Smooth muscle cell of the brain vasculature (primary cell): ENCODE data around the gene EXOSC3.
A peak's percentile ranks its signal among the peaks of the same experiment; 100 is the strongest.
"Not testable (repeated sequence)": the region's sequence is repeated elsewhere in the genome, so short reads cannot be mapped to it uniquely, and the experiment has no call there.

Experiments used
- DNase-seq: peaks from one replicate; pipeline ENCODE4 v3.0.0-alpha.2; 2012; ENCODE audit warnings: low read depth, low spot score

Gene EXOSC3

DNA sequence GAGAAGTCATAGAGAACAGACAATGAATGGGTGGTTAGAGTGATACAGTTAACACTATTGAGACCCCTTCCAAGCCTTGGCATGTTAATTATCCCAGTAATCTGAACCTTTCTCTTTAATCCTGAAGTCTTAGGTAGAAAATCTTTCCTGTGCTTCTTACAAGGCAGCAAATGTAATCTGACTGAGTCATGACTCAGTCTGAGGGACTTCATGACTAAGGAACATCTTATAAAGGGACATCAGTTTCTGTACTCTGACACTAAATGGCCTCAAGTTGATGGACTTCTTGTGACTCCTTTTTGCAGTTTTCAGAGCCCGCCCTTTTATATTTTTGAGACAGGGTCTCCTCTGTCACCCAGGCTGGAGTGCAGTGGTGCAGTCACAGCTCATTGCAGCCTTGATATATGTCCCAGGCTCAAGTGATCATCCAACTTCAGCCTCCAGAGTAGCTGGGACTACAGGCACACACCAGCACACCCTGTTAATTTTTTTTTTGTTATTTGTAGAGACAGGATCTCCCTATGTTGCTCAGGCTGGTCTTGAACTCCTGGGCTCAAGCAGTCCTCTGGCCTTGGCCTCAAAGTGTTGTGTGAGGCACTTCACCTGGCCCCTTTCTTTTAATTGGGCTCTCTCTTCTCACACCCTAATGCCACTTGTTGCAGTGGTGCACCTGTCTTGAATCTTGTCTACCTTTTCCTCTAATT, 9.5 kb downstream of the EXOSC3 start:
- DNase-seq: no peak

DNA sequence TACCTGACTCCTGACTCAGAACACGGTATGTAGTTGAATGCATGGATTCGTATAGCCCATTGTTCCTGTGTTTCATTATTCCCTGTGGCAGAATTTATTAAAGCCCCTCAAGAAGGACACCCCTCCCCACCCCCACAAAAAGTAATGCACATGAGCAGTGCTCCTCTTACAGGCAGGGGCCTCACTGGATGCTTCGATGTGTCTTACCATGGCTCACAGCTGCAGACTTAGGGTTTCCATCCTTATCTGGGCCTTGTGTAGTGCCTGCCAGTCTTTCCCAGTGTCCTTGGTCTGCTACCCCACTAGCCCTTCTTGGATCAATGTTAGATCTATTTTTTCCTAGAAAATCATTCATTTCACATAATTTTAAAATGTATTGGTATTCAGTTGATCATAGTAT, 14.9 kb downstream of the EXOSC3 start:
- DNase-seq: no peak

DNA sequence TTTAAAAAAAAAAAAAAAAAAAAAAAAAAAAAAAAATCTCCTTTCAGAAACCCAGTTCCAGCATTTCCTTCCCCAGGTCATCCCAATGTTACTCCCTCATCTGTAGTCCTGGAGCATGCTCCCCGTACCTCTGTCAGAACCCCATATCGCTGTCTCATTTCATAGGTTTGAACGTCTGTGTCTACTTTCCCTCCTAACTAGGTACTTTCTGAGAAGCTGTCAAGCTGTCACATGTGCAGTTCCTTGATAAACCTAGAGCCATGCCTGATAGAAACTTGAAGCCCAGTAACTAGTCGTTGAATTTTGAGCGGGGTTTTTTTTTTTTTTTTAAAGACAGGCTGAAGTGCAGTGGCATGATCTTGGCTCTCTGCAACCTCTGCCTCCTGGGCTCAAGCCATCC, 15.6 kb downstream of the EXOSC3 start:
- no peak for DNase-seq

DNA sequence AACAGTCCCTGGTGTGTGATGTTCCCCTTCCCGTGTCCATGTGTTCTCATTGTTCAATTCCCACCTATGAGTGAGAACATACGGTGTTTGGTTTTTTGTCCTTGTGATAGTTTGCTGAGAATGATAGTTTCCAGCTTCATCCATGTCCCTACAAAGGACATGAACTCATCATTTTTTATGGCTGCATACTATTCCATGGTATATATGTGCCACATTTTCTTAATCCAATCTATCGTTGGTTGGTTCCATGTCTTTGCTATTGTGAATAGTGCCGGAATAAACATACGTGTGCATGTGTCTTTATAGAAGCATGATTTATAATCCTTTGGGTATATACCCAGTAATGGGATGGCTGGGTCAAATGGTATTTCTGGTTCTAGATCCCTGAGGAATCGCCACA, 19.6 kb downstream of the EXOSC3 start:
- DNase-seq: not testable (repeated sequence)

DNA sequence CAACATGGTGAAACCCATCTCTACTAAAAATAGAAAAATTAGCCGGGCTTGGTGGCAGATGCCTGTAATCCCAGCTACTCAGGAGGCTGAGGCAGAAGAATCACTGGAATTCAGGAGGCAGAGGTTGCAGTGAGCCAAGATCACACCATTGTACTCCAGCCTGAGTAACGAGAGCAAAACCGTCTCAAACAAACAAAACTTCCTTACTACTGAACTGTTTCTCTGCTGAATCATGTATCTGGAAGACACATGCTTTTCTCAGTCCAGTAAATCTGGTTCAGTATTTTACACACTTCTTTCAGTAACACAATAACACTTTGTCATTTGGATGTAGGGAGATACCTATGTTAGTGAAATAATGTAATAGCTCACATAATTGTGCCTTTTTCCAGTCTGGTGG, 23.4 kb downstream of the EXOSC3 start:
- DNase-seq: no peak

DNA sequence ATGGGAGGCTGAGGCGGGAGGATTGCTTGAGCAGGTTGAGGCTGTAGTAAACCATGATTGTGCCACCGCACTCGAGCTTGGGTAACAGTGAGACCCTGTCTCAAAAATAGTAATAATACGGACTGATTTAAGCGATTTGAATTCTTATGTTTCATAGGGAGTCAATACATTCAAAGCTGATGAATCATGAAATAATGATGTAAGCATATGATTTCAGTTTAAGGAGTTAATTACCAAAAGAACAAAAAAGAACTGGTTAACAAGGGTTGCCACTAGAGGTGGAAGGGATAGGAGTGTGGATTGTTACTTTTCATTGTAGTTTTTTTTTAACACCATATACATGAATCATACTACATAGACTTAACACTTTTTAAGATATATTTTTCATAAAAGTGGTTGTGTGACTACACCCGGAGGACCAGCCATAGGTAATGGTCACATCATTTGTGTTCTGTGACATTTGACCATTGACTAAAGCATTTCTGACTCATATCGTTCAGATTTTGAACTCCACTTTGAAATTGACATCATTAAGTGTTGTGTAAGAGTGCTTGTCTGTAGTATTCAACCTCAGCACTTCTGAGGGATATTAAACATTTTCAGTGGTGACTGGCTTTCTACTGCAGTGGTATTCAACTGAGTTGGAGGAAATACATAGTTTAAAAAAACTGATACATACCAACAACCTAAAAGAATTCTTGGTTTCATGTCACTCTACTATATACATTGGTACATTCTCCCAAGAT, 24.3 kb downstream of the EXOSC3 start:
- no peak for DNase-seq

DNA sequence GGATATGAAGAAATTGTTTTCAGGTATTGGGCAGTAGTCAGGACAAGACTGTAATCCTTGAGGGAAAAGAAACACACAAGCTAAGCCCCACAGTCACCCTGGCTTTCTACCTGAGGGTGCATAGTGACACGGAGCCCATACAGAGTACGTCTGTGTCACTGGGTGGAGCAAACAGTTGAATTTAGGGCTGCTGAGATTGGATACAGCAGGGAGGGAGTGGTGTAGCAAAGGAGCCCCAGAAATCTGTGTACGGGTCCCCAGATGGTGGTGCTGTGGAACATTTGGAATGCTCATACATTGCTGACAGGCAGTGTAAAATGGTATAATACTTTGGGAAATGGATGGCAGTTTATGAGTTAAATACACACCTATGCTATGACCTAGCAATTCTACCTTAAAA, 26.1 kb downstream of the EXOSC3 start:
- DNase-seq: no peak

DNA sequence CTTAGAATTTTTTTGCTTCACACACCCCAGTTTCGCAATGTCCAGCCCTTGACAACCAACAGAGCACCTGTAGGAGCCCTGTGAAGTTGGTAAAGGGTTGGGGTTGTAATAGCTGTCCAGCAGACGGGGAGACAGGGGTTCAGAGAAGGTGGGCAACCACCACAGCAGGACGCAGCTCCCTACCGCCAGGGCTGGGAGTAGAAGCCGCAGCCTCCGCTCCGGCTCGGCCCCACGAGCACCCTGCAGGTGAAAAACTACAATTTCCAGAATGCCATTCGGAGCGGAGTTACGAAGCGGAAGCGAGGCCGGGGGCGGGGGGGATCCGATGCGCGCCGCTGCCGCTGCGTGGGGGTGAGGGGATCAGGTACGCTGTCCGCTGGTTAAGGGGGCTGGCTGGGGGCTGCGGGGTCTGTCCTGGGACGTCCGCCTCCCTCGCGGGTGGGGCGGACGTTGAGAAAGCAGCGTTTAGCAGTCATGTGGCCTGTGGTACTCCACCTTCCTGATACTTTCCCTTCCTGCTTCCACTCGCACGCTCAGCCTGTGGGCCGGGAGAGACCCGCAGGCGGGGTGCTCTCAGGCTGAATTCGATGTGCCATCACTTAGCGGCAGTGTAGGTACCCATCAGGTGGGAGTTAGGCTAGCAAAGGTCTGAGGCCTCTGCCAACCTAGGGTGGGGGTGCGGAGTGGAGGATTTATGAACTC, 31.2 kb downstream of the EXOSC3 start, which contains the start of gene TRMT10B:
TSS of gene TRMT10B (plus strand) at position 317 of the 702 bp plus-strand sequence. CDS start 8,127 bp downstream, outside the sequence.
- DNase-seq: no peak

DNA sequence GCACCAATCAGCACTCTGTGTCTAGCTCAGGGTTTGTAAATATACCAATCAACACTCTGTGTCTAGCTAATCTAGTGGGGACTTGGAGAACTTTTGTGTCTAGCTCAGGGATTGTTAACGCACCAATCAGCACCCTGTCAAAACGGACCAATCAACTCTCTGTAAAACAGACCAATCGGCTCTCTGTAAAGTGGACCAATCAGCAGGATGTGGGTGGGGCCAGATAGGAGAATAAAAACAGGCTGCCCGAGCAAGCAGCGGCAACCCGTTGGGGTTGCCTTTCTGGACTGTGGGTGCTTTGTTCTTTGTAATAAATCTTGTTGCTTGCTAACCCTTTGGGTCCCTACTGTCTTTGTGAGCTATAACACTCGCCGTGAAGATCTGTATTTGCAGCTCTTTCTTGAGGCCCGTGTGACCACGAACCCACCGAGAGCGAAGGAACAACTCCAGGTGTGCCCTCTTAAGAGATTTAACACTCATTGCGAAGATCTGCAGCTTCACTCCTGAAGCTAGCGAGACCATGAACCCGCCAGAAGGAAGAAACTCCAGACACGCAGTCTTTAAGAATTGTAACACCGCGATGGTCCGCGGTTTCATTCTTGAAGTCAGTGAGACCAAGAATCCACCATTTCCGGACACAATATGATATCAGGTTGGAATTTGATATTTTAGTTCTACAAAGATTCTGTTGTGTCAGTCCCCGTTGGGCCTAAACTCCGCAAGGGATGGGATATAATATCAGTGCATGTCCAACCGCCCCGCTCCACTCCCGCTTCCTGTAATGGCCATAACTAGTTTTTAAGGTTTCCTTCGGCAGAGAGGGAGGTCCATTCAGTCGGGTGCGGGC, 32.0 kb downstream of the EXOSC3 start:
- no peak for DNase-seq

DNA sequence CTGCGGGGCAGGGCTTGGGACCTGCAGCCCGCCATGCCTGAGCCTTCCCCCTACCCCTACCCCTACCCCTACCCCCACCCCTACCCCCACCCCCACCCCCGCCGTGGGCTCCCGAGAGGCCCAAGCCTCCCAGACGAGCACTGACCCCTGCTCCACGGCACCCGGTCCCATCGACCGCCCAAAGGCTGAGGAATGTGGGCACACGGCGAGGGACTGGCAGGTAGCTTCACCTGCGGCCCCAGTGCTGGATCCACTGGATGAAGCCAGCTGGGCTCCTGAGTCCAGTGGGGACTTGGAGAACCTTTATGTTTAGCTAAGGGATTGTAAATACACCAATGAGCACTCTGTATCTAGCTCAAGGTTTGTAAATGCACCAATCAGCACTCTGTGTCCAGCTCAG, 32.8 kb downstream of the EXOSC3 start:
- not testable (repeated sequence) for DNase-seq

DNA sequence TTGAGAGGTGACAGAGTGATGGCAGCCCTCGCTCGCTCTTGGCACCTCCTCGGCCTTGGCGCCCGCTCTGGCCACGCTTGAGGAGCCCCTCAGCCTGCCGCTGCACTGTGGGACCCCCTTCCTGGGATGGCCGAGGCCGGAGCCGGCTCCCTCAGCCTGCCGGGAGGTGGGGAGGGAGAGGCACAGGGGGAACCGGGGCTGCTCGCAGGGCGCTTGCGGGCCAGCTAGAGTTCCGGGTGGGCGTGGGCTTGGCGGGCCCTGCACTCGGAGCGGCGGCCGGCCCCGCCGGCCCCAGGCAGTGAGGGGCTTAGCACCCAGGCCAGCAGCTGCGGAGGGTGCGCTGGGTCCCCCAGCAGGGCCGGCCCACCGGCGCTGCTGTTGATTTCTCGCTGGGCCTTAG, 33.2 kb downstream of the EXOSC3 start:
- not testable (repeated sequence) for DNase-seq

DNA sequence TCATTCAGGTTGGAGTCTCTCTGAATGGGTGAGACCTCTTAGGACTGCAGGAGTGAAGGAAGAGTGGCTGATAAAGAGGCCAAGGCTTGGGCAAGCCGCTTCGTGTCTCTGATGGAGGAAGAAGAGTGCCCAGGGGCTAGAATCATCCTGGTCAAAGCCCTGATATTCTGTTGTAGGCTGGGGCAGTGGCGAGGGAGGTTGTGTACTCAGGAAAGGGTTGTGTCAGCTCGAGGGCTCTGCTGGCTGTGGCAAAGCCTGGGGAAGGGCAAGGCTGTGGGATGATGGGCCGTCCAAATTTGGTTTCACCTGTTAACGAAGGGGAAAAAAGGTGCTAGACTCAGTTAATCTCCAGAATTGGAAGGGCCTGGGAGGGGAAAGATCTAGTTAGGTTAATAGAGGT, 33.7 kb downstream of the EXOSC3 start:
- DNase-seq: no peak

DNA sequence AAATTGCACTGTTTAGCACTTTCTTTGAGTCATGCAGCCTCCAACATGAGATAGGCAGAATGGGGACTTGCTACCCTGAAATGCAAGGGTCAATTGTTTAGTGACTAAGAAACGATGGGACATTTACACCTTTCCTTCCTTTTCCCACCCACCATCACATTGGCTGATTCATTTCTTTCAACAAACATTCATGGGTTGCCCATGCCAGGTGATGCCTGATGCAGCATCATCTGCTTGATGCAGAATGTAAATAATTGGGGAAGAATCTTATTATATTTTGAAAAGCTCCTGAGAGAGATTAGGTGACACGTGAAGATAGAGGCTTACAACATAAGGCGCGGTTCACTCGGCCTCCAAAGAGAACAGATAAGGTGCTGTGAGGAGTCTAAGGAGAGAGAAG, 35.7 kb downstream of the EXOSC3 start:
- no peak for DNase-seq

DNA sequence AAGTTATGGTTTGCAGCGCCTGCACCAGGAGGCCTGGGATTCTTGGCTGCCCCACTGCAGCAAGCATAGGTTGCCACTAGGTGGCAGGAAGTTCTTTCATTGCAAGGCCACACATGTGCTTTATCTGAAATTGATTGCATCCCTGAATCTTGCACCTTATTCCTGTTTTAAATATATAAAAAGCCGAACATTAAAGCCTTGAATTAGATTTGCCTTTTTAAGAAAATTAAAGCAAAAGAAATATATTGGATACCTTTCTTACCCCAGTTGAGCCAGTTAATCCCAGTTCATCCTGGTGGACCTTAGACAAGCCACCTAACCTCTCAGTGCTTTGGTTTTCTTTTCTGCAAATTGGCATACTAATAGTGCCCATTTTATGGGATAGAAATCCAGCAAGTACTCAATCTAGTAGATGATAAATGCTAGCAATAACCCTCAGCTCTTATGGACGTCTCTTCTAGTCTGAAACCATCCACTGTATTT, 37.6 kb downstream of the EXOSC3 start:
- DNase-seq: peak; percentile 33

DNA sequence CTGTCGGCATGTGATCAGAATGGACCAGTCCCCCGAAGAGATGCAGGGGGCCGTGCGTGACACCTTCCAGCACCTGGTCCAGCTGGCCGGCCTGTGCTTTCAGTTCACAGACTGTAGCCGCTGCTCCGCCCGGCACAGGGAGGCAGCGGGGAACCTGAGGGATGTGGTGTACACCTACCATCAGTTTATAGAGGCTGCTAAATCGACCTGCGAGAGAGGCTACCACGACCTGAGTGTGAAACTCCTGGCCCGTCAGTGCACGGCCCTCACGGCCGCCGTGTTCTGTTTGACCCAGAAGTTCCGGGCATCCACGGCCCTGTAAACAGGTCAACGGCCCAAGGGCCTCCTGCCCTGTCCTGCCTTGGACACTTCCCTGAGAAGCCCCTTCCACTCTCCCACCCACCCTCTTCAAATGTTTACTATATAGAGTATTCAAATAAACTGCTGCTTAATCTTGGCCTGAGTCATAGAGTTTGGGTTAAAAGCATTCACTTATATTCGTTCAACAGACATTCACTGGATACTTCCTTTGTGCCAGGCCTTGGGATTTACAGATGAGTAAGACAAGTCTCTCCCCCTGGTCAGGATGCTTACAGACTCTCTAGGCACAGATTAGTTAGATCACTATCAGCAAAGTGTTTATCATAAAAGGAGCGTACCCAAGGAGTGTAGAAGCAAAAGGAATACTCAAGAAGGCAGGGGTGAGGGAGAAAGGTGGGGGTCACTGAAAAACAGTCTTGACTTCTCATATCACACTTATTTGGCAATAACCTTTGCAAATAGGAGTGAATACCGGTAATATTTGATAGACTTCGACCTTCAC, 38.2 kb downstream of the EXOSC3 start:
- DNase-seq: no peak

DNA sequence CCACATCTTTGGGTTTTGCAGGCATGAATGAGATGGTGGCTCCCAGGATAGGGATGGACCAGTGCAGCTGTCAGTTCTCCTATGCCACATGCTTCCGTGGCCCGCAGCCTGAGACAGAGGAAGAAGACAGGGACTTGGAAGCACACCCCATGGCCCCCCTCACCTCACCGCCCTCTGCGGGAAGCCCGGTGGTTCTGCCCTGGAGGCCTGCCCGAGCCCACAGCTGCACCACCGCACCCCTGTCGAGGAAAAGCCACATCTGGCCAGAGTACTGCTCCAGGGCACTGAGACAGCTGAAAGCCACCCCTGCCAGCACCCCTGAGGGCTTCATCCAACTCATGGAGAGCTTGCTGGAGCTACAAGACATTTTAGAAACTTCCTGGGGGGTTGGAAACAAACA, 38.9 kb downstream of the EXOSC3 start:
- no peak for DNase-seq

DNA sequence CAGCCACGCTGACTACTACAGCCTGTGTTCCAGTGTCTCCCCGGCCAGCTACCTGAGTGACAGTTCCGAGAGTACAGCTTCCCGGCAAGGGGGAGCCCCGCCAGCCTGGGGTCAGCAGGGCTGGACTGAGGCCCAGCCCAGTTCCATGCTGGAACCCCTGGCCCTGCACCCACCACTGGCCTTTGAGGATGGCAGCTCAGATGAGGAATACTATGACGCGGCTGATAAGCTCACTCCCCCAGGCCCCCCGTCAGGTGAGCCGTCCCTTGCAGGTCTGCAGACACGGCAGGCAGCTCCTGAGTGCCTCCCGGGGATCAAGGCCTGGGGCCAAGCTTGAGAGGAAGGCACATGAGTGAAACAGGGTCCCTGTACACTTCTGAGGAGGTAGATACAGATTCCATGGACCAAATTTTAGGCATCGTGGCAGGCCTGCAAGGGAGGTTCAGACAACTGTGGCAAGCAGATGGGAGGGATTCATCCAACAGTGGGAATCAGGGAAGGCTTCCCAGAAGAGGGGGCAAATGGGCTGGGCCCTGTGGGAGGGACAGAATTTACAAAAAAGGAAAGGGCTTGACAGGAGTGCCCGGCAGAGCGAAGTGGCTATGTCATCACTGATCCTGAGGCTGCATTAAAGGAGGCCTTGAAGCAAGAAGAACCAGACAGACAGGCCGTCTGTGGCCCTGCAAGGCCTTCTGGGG, 44.1 kb downstream of the EXOSC3 start:
- DNase-seq: no peak

DNA sequence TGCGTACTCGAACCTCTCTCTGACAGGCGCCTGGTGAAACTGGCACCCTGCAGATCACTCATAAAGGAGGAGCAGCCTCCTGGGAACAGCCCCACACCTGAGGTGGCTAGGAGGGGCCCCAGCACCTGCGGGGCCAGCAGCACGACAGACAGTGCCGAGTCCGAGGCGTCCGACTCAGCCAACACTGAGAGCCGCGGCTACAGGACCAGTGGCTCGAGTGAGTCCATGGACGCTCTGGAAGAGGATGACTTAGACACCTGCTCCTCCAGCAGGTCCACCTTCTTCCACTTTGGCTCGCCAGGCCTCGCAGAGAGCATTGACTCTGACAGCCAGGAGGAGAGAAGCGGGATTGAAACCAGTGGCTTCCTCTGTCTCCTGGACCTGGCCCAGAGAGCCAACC, 44.7 kb downstream of the EXOSC3 start:
- no peak for DNase-seq

DNA sequence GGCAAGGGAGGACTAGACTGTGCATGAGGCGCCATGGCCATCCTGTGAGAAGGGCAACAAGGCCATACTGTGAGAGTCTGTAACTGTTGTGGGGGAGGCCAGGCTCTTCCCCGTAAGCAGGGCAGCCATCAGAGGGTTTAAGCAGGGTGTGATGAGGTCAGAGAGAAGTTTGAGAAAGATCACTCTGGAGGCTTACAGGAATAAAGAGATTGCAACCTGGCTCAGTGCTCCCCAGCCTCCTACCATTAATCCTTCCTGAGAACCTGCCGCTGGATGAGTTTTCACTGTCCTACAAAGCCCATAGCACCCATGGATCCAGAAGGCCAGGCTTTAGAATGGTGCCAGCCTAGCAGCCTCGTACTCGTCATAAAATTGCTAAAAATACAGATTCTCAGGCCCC, 45.6 kb downstream of the EXOSC3 start:
- no peak for DNase-seq

DNA sequence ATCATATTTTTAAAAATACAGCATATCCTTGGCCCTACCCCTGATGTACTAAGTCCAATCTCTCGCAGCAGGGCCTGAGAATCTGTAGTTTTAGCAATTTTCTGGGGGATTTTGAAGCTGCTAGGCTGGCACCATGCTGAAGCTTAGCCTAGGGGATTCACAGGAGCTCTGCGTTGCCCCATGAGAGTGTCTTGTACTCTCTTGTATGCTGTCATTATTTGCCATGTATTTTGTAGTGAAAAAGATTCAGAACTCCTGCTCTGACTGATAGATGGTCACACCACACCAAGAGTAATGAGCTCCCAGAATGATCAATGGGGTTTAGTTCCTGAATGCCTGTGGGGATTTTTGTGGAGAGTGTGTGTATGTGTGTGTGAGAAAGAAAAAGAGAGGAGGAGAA, 51.9 kb downstream of the EXOSC3 start:
- no peak for DNase-seq
